OCI-LY1 (cell line): ENCODE measurements around the gene AKAP13.

Experiments used
- EZH2 ChIP-seq: fragments of 200-600 bp; sonication (generic), shearing (Covaris generic); IDR thresholded peaks from 2 replicates; pipeline ENCODE4 v1.8.0; 2017; ENCODE audit warnings: borderline replicate concordance, mixed run types, mild to moderate bottlenecking, antibody characterized with exemption, low read length, moderate library complexity, mixed read lengths
- TF ChIP-seq, protein P1 (sequence below): fragments of 200-600 bp; sonication (generic), shearing (Covaris generic); IDR thresholded peaks from 2 replicates; pipeline ENCODE4 v1.5.1; 2017; ENCODE audit warnings: mild to moderate bottlenecking, antibody characterized with exemption, low read length, moderate library complexity, mixed read lengths

DNA sequence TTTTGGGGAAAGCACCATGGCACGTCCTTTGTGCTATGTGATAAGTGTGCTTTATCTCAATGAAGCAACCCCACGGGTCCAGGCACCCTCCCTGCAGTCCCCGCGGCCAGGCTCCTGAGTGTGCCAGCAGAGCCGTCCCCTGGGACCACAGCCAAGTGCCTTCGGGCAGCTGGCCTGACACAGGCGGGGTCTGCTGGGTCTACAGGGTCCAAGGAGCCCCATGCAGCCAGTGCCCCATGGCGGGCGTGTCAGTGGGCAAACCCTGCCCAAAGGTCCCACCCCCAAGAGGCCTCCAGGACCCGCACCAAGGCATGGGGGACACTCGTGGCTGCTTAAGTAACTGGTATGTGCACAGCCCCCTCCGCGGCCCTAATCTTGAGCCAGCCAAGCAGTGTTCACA, 379.0 kb downstream of the AKAP13 start:
- TF ChIP-seq, protein P1, sequence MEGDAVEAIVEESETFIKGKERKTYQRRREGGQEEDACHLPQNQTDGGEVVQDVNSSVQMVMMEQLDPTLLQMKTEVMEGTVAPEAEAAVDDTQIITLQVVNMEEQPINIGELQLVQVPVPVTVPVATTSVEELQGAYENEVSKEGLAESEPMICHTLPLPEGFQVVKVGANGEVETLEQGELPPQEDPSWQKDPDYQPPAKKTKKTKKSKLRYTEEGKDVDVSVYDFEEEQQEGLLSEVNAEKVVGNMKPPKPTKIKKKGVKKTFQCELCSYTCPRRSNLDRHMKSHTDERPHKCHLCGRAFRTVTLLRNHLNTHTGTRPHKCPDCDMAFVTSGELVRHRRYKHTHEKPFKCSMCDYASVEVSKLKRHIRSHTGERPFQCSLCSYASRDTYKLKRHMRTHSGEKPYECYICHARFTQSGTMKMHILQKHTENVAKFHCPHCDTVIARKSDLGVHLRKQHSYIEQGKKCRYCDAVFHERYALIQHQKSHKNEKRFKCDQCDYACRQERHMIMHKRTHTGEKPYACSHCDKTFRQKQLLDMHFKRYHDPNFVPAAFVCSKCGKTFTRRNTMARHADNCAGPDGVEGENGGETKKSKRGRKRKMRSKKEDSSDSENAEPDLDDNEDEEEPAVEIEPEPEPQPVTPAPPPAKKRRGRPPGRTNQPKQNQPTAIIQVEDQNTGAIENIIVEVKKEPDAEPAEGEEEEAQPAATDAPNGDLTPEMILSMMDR: no peak
- TF ChIP-seq EZH2: no peak
